Measurements from ENCODE around the gene BCAP29.

Gene BCAP29

GRCh38 chr7:107660381-107661080 lies 80.5 kb downstream of the BCAP29 start, which contains the start of gene SLC26A4:
Gene SLC26A4, plus strand, starts transcription at chr7:107660828. Its CDS starts 814 bp downstream, at chr7:107661642.
- peak within 1 kb of the TSS; percentile 52 for H3K4me3 ChIP-seq (ENCODE audit: low read depth, low read length)
- no peak for DNase-seq (ENCODE audit: low read depth)

GRCh38 chr7:107661081-107661864 lies 81.2 kb downstream of the BCAP29 start:
- H3K4me3 ChIP-seq (ENCODE audit: low read depth, low read length), result peak overlapping the region; percentile 52
- no peak for DNase-seq (ENCODE audit: low read depth)

GRCh38 chr7:107661865-107662379 lies 81.9 kb downstream of the BCAP29 start:
- peak overlapping the region; percentile 52 for H3K4me3 ChIP-seq (ENCODE audit: low read depth, low read length)
- no peak for DNase-seq (ENCODE audit: low read depth)

- DNase-seq (ENCODE audit: low read depth), result no peak
- H3K4me3 ChIP-seq (ENCODE audit: low read depth, low read length), result no peak overlapping the region
Observed at GRCh38 chr7:107663196-107663595, 83.2 kb downstream of the BCAP29 start.

- no peak overlapping the region for H3K4me3 ChIP-seq (ENCODE audit: low read depth, low read length)
- no peak for DNase-seq (ENCODE audit: low read depth)
Observed at GRCh38 chr7:107666790-107667189, 86.7 kb downstream of the BCAP29 start.

- no peak for DNase-seq (ENCODE audit: low read depth)
Observed at GRCh38 chr7:107667341-107667740, 87.3 kb downstream of the BCAP29 start.

GRCh38 chr7:107668296-107668695 lies 88.2 kb downstream of the BCAP29 start:
- DNase-seq (ENCODE audit: low read depth), result no peak
- no peak overlapping the region for H3K4me3 ChIP-seq (ENCODE audit: low read depth, low read length)

More at GRCh38 chr7:107667341-107667740, 87.3 kb downstream of the BCAP29 start:
- no peak overlapping the region for H3K4me3 ChIP-seq (ENCODE audit: low read depth, low read length)

All from skeletal muscle cell (primary cell).